Vagina (tissue), 2 donors: Measurements from ENCODE around the gene COQ7.

Source experiments
- POLR2A ChIP-seq, 2 donors: fragments of 450-650 bp; IDR thresholded peaks; one replicate each; pipeline ENCODE4 v1.6.1; 2017; ENCODE audit warnings: antibody characterized with exemption in 2 of 2, mild to moderate bottlenecking in 2 of 2, moderate library complexity in 2 of 2
- TF ChIP-seq, protein P1 (sequence below), 3 experiments: fragments of 450-650 bp in 2 of 3; fragments of 200-600 bp in 1 of 3; sonication (generic) in 1 of 3; IDR thresholded peaks; one replicate each; pipeline ENCODE4 v1.5.1; 2017 to 2019; ENCODE audit warnings: antibody characterized with exemption in 3 of 3, mild to moderate bottlenecking in 2 of 3, moderate library complexity in 2 of 3

DNA sequence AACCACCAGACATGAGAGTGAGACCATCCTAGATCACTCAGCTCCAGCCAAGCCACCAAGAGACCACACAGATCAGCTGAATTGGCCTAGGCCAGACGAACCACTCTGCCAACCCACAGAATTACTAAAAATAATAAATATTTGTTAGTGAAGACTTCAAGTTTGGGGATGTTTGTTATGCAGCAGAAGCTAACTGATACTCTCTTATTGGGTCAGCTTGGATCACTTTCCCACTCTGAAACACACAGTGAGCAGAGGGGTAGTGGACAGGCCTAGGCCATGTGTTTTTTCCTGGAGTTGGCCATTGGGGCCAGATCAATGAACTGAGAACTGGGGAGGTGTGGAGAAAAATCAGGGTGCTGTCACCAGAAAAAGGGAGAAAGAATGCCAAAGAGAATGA lies 30.8 kb downstream of the COQ7 start:
- TF ChIP-seq, protein P1, sequence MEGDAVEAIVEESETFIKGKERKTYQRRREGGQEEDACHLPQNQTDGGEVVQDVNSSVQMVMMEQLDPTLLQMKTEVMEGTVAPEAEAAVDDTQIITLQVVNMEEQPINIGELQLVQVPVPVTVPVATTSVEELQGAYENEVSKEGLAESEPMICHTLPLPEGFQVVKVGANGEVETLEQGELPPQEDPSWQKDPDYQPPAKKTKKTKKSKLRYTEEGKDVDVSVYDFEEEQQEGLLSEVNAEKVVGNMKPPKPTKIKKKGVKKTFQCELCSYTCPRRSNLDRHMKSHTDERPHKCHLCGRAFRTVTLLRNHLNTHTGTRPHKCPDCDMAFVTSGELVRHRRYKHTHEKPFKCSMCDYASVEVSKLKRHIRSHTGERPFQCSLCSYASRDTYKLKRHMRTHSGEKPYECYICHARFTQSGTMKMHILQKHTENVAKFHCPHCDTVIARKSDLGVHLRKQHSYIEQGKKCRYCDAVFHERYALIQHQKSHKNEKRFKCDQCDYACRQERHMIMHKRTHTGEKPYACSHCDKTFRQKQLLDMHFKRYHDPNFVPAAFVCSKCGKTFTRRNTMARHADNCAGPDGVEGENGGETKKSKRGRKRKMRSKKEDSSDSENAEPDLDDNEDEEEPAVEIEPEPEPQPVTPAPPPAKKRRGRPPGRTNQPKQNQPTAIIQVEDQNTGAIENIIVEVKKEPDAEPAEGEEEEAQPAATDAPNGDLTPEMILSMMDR (IDR thresholded peaks at IDR 0.05): no peak
- no peak for TF ChIP-seq POLR2A (IDR thresholded peaks at IDR 0.05)
